Esophagus muscularis mucosa (tissue), 4 donors: ENCODE measurements around the gene CEMP1.

Experiments
- EP300 ChIP-seq: sonication (generic); formaldehyde crosslinking; IDR thresholded peaks from one replicate; pipeline ENCODE4 v1.6.1; 2017; ENCODE audit warnings: antibody characterized with exemption
- POLR2A ChIP-seq: fragments of 450-650 bp; IDR thresholded peaks from one replicate; pipeline ENCODE4 v1.6.1; 2017; ENCODE audit warnings: antibody characterized with exemption, moderate library complexity, mild to moderate bottlenecking, low read depth
- POLR2AphosphoS5 ChIP-seq, 2 donors: sonication (generic); formaldehyde crosslinking; IDR thresholded peaks; one replicate each; pipeline ENCODE4 v1.6.1; 2017; ENCODE audit warnings: antibody characterized with exemption in 2 of 2
- TF ChIP-seq, protein P1 (sequence below), 3 experiments: fragments of 200-600 bp in 2 of 3; fragments of 450-650 bp in 1 of 3; sonication (generic) in 2 of 3; IDR thresholded peaks; one replicate each; pipeline ENCODE4 v1.5.1; 2017 to 2019; ENCODE audit warnings: antibody characterized with exemption in 3 of 3, mild to moderate bottlenecking in 2 of 3, moderate library complexity in 1 of 3

DNA sequence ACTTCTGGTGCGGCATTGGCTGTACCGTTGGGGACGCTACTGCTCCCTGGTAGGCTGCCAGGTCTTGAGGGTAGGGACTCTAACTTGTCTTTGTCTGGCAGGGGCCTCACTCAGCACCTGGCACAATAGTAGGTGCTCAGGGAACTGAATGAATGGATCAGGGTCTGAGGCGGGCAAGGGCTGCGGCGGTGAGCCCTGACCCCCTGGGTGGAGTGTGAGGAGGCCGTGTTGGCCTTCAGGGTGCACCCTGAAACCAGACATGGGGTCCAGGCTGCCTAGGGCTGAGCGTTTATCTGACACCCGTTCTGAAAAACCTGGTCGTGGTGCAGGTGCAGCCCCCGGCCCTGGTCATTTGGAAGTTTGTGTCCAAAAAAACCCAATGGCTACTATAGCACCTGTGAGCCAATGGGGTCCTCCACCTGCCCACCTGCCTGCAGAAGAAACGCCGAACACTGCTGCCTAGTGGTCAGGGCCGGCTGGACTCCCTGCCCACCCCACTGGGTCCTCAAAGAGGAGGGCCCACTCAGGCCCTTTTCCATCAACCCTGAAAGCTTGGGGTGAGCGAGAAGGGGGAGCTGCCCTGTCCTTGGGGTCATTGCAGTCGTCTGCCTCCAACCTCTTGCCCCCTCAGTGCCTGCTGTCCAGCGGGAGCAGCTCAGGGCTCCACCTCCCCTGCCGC lies 22.3 kb downstream of the CEMP1 start:
- TF ChIP-seq POLR2AphosphoS5 (IDR thresholded peaks at IDR 0.05) = no peak
- TF ChIP-seq, protein P1, sequence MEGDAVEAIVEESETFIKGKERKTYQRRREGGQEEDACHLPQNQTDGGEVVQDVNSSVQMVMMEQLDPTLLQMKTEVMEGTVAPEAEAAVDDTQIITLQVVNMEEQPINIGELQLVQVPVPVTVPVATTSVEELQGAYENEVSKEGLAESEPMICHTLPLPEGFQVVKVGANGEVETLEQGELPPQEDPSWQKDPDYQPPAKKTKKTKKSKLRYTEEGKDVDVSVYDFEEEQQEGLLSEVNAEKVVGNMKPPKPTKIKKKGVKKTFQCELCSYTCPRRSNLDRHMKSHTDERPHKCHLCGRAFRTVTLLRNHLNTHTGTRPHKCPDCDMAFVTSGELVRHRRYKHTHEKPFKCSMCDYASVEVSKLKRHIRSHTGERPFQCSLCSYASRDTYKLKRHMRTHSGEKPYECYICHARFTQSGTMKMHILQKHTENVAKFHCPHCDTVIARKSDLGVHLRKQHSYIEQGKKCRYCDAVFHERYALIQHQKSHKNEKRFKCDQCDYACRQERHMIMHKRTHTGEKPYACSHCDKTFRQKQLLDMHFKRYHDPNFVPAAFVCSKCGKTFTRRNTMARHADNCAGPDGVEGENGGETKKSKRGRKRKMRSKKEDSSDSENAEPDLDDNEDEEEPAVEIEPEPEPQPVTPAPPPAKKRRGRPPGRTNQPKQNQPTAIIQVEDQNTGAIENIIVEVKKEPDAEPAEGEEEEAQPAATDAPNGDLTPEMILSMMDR (IDR thresholded peaks at IDR 0.05) = no peak
- TF ChIP-seq POLR2A = no peak
- no peak for TF ChIP-seq EP300
